PFSK-1 (cell line): ENCODE measurements around the gene CDT1.

Experiments
- POLR2AphosphoS5 ChIP-seq: IDR thresholded peaks from 2 replicates; pipeline ENCODE4 v1.6.1; 2012; ENCODE audit warnings: low read depth, mild to moderate bottlenecking, control low read depth, low read length, moderate library complexity
- REST ChIP-seq, 2 experiments: IDR thresholded peaks; 2 replicates each; pipeline versions ENCODE4 v1.6.1 to v1.8.0; 2011 to 2012; ENCODE audit warnings: low read depth in 2 of 2, low read length in 2 of 2, control low read depth in 1 of 2, inconsistent platforms in 1 of 2, mild to moderate bottlenecking in 1 of 2, moderate library complexity in 1 of 2; ENCODE audit not compliant: insufficient read depth in 1 of 2

DNA sequence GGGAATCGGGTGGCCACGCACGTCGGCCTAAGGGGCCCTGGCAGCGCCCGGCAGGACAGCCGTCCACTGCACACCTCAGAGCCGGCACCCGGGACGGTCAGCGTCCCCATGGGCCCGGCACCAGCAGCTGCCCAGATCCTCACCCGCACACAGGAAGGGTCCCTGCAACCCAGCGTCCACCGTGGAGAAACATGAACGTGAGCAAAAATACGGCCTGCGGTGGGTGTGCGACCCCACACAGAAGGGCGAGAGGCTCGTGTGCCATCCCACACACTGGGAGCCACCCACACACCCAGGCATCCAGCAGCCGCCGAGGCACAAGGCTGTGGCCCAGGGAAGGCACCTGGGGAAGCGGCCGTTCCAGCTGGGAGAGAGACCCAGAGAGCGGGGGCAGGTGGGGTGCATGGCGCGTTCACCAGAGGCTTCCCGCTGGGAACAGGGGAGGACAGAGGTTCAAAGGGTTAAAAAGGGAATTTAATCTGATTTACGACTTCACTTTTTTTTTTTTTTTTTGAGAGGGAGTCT, 25.0 kb upstream of the CDT1 start:
- no peak for TF ChIP-seq POLR2AphosphoS5
- TF ChIP-seq REST (IDR thresholded peaks at IDR 0.05; ENCODE audit: insufficient read depth in 1 of 2, low read depth in 2 of 2, low read length in 2 of 2) = no peak
